WTC11 (cell line): ENCODE measurements around the gene CSF1. TPM values are rescaled to one million over a fixed set of nuclear protein-coding genes. Genes with fewer than 3 reads are reported as not detected.

Source experiments
- ATAC-seq: fragments of 200-7000 bp; cut with Tn5 transposase; 2 replicates; pipeline ENCODE4 v1.10.0; 2021; ENCODE audit warnings: mild to moderate bottlenecking, moderate library complexity
- CTCF ChIA-PET: fragments of 300-600 bp; sonication (Branson Sonifier 250); formaldehyde crosslinking; loops from one replicate; lab custom pipeline; 2021; ENCODE audit warnings: antibody characterized with exemption; lab: Charles Lee
- POLR2A ChIA-PET: fragments of 350-600 bp; sonication (Branson Sonifier 250); formaldehyde crosslinking; loops from one replicate; lab custom pipeline; 2021; ENCODE audit warnings: antibody characterized with exemption; lab: Charles Lee
- DNase-seq: peaks from one replicate; pipeline ENCODE4 v3.0.0; 2021; ENCODE audit warnings: low spot score
- H3K27ac Mint-ChIP-seq: 2 replicates; pipeline ENCODE4 v1.8.0; 2021; ENCODE audit warnings: mixed read lengths
- H3K27me3 Mint-ChIP-seq: 2 replicates; pipeline ENCODE4 v1.8.0; 2021; ENCODE audit warnings: low read depth, mild to moderate bottlenecking, moderate library complexity, mixed read lengths
- H3K36me3 Mint-ChIP-seq: 2 replicates; pipeline ENCODE4 v1.8.0; 2021; ENCODE audit warnings: mixed read lengths
- H3K4me1 Mint-ChIP-seq: 2 replicates; pipeline ENCODE4 v1.8.0; 2022; ENCODE audit warnings: mixed read lengths
- H3K4me3 Mint-ChIP-seq: 2 replicates; pipeline ENCODE4 v1.8.0; 2021; ENCODE audit warnings: mild to moderate bottlenecking, moderate library complexity, mixed read lengths
- H3K9me3 Mint-ChIP-seq: 2 replicates; pipeline ENCODE4 v1.8.0; 2021; ENCODE audit warnings: mixed read lengths
- ARID4B ChIP-seq: sonication (generic); formaldehyde crosslinking; IDR thresholded peaks from 2 replicates; pipeline ENCODE4 v1.8.0; 2023; ENCODE audit warnings: missing genetic modification reagents, mild to moderate bottlenecking, borderline replicate concordance
- ATF1 ChIP-seq: sonication (generic); formaldehyde crosslinking; IDR thresholded peaks from 2 replicates; pipeline ENCODE4 v1.8.1; 2023; ENCODE audit warnings: mild to moderate bottlenecking, moderate library complexity, missing genetic modification reagents
- ATF3 ChIP-seq: sonication (generic); formaldehyde crosslinking; conservative IDR thresholded peaks from 2 replicates; pipeline ENCODE4 v1.8.1; 2022; ENCODE audit warnings: mild to moderate bottlenecking, missing genetic modification reagents
- E2F1 ChIP-seq: sonication (generic); formaldehyde crosslinking; IDR thresholded peaks from 2 replicates; pipeline ENCODE4 v1.8.0; 2022; ENCODE audit warnings: mild to moderate bottlenecking, missing genetic modification reagents
- E2F5 ChIP-seq: sonication (generic); formaldehyde crosslinking; IDR thresholded peaks from 2 replicates; pipeline ENCODE4 v1.8.1; 2022; ENCODE audit warnings: mild to moderate bottlenecking, moderate library complexity, missing genetic modification reagents
- FOXP4 ChIP-seq: sonication (generic); formaldehyde crosslinking; IDR thresholded peaks from 2 replicates; pipeline ENCODE4 v1.8.0; 2022; ENCODE audit warnings: mild to moderate bottlenecking, missing genetic modification reagents
- IRF2 ChIP-seq: sonication (generic); formaldehyde crosslinking; IDR thresholded peaks from 2 replicates; pipeline ENCODE4 v1.8.0; 2022; ENCODE audit warnings: low read depth, missing genetic modification reagents, borderline replicate concordance
- MLX ChIP-seq: sonication (generic); formaldehyde crosslinking; IDR thresholded peaks from 2 replicates; pipeline ENCODE4 v1.8.1; 2023; ENCODE audit warnings: mild to moderate bottlenecking, missing genetic modification reagents, moderate library complexity
- PREB ChIP-seq: sonication (generic); formaldehyde crosslinking; IDR thresholded peaks from 2 replicates; pipeline ENCODE4 v1.8.1; 2022; ENCODE audit warnings: mild to moderate bottlenecking, missing genetic modification reagents, moderate library complexity, borderline replicate concordance
- TEAD1 ChIP-seq: sonication (generic); formaldehyde crosslinking; IDR thresholded peaks from 2 replicates; pipeline ENCODE4 v1.8.0; 2022; ENCODE audit warnings: mild to moderate bottlenecking, missing genetic modification reagents
- ZNF121 ChIP-seq: sonication (generic); formaldehyde crosslinking; IDR thresholded peaks from 2 replicates; pipeline ENCODE4 v1.8.0; 2023; ENCODE audit warnings: missing genetic modification reagents
- ZNF138 ChIP-seq: sonication (generic); formaldehyde crosslinking; conservative IDR thresholded peaks from 2 replicates; pipeline ENCODE4 v1.8.1; 2022; ENCODE audit warnings: mild to moderate bottlenecking, moderate library complexity, missing genetic modification reagents
- ZNF396 ChIP-seq: fragments of 250-450 bp; sonication (Bioruptor Pico); IDR thresholded peaks from 2 replicates; pipeline ENCODE4 v1.8.0; 2021; ENCODE audit warnings: mild to moderate bottlenecking, moderate library complexity, borderline replicate concordance
- ZNF532 ChIP-seq: fragments of 250-450 bp; sonication (Bioruptor Pico); IDR thresholded peaks from 2 replicates; pipeline ENCODE4 v1.9.0; 2021; ENCODE audit warnings: mild to moderate bottlenecking, borderline replicate concordance
- total RNA-seq: library from RNA; stranded (reverse); gene quantifications from 3 replicates; pipeline ENCODE4 v1.2.3, GENCODE V29; 2021

The CSF1 gene
- total RNA-seq, 1 experiment from 2014 or later, result 3.0 TPM

GRCh38 chr1:109942434-109942833 is 31.8 kb downstream of the CSF1 start:
- peaks cover 3% of the 10 kb centered on the region; the same call in 1 of the 2 replicates for H3K27me3 Mint-ChIP-seq
- H3K27ac Mint-ChIP-seq, result no peak overlapping the region
- H3K36me3 Mint-ChIP-seq, result peaks cover 7% of the 10 kb centered on the region
- ATAC-seq (no peak), DNase-seq (no peak)
- POLR2A ChIA-PET, result no interaction called here
- peaks cover 26% of the 10 kb centered on the region for H3K9me3 Mint-ChIP-seq
- H3K4me1 Mint-ChIP-seq, result no peaks in the 10 kb centered on the region; the same call in 1 of the 2 replicates
- TF ChIP-seq ATF1, result no peak
- no peak for TF ChIP-seq E2F5 (CRISPR knock-in tag)
- TF ChIP-seq, all 79 proteins: peak for 0
- H3K4me3 Mint-ChIP-seq, result no peak overlapping the region
- CTCF ChIA-PET, result no interaction called here

- H3K4me3 Mint-ChIP-seq, result no peak overlapping the region
- peaks cover 6% of the 10 kb centered on the region; the same call in 1 of the 2 replicates for H3K4me1 Mint-ChIP-seq
- TF ChIP-seq IRF2 (CRISPR knock-in tag) (no peak), E2F1 (CRISPR knock-in tag) (no peak), ARID4B (CRISPR knock-in tag) (no peak), ZNF121 (CRISPR knock-in tag) (no peak), MLX (CRISPR knock-in tag) (no peak), ATF3 (CRISPR knock-in tag) (no peak), ZNF532 (CRISPR knock-in tag) (no peak), ZNF138 (no peak), PREB (CRISPR knock-in tag) (no peak), ZNF396 (no peak), FOXP4 (no peak), TEAD1 (CRISPR knock-in tag) (no peak)
- TF ChIP-seq, all 79 proteins: peak for 0
- ChIA-PET CTCF (interaction anchor here (1.1 kb wide), 1 partner anchor 14 kb away, joined by 3 read pairs; no protein-coding TSS in a partner anchor), POLR2A (no interaction called here)
- H3K27me3 Mint-ChIP-seq, result no peaks in the 10 kb centered on the region; the same call in 1 of the 2 replicates
- DNase-seq (no peak), ATAC-seq (no peak)
- peaks cover 9% of the 10 kb centered on the region for H3K9me3 Mint-ChIP-seq
- H3K27ac Mint-ChIP-seq, result no peak overlapping the region
- no peaks in the 10 kb centered on the region for H3K36me3 Mint-ChIP-seq
Observed at GRCh38 chr1:109944541-109944940, 33.9 kb downstream of the CSF1 start.
